Tibial nerve (tissue), 4 donors: Measurements from ENCODE around the gene PRM2.

Experiments used
- CTCF ChIP-seq, 5 experiments: fragments of 200-600 bp in 3 of 5; fragments of 450-650 bp in 2 of 5; sonication (generic) in 3 of 5; IDR thresholded peaks; one replicate each; pipeline ENCODE4 v1.5.1; 2016 to 2019; ENCODE audit warnings: antibody characterized with exemption in 5 of 5, mild to moderate bottlenecking in 3 of 5, moderate library complexity in 2 of 5
- EP300 ChIP-seq, 2 donors: sonication (generic); formaldehyde crosslinking; IDR thresholded peaks; one replicate each; pipeline ENCODE4 v1.6.1; 2017; ENCODE audit warnings: antibody characterized with exemption in 2 of 2, mild to moderate bottlenecking in 1 of 2

GRCh38 chr16:11258553-11259492 lies 17.5 kb downstream of the PRM2 start:
- no peak for TF ChIP-seq CTCF (IDR thresholded peaks at IDR 0.05)
- no peak for TF ChIP-seq EP300 (IDR thresholded peaks at IDR 0.05)
